HG03175 (cell line): ENCODE measurements around the gene DNMT1.

ENCODE experiments used
- ATAC-seq: cut with Tn5 transposase; IDR thresholded peaks from one replicate; pipeline ENCODE4 v1.9.1; 2021; ENCODE audit warnings: mild to moderate bottlenecking, moderate library complexity; ENCODE audit not compliant: unreplicated experiment

The DNMT1 gene

DNA sequence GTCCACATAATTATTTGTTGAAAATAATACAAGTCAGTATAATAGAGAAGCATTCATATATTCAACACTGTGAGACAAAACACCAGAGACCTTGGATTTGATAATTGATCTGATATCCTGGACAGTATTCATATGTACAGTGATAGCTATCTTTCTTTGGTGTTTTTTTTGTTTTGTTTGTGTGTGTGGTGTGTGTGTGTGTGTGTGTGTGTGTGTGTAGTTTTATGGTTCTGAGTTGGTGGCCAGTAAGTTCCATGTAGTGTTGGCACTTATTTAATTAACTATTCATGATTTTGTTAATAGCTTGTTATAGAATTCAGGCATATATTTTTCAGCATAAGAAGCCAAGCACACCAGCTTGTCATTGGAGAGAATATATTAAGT, 90.6 kb downstream of the DNMT1 start:
- no peak for ATAC-seq

DNA sequence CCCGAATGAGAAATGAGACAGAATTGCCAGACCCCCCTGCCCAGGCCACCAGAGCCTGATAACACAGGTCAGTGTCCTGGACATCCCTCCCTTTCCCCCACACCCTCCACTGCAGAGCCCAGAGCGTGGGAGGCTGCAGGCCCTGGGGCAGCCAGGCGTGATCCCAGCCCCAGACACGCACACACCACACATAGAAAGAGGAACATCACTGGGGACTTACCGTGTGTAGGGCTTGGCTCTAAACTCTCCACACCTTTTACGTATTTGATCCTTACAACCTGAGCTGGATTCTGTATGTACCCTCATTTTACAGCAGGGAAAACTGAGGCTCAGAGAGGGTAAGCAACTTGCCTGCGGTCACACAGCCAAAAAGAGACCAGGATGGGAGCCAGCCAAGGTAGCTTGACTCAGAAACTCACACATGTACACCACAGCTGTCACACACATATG, 91.9 kb downstream of the DNMT1 start:
- peak; percentile 30 for ATAC-seq

DNA sequence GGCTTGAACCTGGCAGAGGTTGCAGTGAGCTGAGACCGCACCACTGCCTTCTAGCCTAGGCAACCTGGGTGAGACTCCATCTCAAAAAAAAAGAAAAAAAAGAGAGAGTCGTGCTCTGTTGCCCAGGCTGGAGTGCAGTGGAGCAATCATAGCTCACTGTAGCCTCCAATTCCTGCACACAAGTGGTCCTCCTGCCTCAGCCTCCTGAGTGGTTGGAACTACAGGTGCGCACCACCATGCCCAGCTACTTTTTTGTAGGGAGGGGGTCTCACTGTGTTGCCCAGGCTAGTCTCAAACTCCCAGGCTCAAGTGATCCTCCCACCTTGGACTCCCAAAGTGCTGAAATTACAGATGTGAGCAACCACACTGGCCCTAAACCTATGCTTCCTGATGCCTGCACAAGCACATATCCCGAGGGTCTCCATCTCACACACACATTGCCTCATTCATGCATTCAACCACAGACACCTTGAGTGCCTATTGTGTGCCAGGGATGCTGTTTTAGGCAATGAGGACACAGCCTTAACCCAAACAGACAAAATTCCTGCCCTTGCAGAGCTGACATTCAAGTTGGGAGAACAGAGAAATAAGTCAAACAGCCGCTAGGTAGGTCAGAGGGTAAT, 94.5 kb downstream of the DNMT1 start:
- no peak for ATAC-seq

DNA sequence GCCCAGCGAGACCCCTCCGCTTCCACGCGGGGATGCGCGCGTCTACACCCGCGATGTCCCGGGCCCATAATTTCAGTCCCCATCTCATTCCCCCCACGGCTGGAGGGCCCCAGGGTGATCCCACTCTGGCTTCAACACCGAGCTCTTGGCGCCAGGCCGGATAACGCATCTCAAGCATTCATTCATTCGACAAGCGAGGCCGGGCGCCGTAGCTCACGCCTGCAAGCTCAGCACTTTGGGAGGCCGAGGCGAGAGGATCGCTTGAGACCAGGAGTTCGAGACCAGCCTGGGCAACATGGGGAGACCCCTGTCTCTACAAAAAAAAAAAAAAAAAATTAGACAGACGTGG, 98.2 kb downstream of the DNMT1 start:
- no peak for ATAC-seq

DNA sequence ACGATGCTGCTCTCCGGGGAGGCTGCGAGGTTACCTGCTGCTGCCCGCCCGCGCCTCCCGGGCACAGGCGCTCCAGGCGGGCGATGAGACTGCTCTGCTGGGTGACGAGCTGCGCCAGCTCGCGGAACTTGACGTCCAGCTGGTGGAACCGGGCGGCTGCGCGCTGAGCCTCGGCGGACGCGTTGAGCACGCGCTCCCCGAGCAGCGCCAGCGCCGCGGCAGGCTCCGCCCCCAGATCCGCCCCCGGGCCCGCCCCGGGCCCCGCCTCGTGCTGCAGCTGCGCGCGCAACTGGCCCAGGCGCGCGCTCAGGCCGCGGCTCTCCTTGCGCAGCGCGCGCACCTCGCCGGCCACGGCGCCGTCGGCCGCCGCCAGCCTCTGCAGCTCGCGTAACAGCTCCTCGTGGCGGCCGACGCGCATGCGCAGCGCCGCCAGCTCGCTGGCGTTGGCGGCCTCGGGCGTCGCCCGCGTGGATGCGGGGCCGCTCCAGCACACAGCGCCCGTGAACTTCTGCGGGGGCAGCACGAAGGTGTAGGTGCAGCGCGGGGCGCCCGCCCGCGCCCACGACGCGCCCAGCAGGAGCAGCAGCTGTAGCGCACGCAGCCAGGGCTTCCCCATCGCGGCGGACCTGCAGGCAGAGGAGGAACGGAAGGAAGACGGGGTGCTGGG, 98.7 kb downstream of the DNMT1 start:
- ATAC-seq: peak; percentile 82

DNA sequence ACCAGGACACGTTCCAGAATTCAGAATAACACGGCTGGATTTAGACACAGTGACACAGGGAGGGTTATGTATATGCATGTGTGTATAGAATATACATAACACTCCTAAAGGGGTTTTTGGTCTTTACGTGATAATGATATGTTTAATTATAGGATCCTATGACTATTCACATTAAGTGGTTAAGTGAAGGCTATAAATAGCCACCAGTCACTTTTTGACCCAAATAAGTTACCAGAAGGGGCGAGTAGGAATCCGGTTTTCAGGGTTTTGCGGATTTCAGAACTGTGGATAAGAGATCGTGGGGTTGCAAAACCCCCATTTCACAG, 99.2 kb downstream of the DNMT1 start:
- no peak for ATAC-seq

DNA sequence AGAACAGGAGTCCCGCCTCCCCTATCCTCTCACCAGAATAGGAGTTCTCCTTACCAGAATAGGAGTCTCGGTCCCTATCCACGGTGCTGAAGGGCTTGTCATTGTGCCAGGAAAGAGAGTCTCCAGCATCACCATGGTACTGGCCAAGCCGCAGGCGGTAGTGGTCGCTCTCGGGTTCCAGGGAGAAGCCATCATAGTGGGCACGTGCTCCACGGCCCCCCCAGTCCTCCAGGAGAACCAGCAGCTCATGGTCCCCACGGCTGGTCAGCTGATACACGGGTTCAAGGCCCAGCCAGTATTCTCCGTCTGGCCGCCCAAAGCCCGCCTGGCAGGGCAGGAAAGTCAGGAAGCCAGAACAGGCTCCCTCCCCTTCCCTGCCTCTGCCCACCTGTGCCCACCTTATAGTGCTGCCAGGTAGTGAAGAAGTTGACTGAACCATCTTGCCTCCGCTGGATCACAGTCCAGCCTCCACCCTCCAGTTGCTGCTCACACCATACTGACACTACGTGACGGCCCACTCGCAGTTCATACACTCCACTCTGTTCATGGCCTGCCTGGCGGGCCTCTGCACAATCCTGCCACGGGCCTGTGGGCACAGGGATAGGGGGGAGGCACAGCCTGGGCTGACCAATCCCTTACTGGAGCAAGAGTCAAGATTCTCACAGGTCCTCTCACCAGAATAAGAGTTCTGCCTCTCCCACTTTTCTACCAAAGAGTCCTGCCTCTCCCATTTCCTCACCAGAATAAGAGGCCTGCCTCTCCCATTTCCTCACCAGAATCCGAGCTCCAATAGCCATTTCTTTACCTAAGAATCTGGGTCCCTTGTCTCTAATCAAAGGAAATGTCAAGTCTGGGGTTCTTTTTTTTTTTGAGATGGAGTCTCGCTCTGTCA, 101.2 kb downstream of the DNMT1 start:
- ATAC-seq: no peak

DNA sequence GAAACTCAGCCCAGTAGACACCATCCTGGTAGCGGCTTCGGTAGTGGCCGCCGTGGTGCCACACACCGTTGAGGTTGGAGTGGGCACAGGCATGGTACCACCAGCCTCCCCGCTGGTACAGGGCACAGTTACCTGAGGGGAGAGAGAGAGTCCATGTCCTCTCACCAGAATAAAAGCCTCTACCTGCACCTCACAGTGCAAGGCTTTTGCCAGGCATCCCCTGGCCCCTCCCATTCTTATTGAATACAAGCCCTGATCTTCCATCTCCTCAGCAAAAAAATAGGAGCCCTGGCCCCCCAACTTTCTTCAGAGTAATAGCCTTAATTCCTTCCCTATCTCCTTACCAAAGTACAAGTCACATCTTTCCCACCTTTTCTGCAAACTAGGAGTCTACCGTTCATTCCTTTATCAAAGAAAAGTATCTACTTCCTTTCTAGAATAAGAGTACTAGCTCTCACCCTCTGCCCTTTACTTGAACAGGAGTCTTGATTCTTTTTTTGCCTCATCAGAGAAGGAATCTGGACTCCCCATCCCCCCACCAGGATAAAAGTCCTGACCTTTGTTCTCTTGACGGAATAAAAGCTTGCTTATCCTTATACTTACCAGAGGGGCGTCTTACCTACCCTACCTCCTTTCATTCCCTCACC, 102.0 kb downstream of the DNMT1 start:
- ATAC-seq: no peak

DNA sequence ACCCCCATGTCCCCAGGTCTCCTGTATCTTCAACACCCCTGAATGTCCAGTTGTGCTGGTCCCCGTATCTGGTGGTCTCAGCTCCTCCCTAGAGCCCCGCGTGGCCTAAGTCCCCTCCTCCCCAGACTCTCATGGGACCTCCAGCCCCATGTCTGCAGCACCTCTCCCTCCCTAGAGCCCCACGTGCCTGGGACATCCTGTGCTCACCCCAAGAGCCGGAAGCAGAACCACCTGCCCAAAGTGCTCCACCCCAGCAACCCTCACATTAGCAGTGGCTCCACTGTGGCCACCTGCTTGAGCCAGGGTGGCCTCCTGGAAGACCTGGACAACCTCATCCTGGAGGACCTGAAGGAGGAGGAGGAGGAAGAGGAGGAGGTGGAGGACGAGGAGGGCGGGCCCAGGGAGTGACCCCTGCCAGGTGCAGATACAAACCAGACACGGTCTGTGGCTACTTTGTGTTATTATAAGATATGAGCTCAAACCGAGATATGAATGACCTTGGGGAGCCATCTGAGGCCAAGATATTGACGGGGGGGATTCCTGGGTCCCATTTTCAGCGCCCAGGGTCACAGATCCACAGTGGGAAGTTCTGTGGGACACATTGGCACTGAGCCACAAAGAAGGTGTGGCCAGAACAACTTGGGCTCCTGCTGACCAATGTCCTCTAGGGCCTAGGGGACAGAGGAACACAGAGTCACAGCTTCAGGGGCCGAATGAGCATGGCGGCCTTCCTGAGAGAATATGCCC, 102.7 kb downstream of the DNMT1 start:
- no peak for ATAC-seq

DNA sequence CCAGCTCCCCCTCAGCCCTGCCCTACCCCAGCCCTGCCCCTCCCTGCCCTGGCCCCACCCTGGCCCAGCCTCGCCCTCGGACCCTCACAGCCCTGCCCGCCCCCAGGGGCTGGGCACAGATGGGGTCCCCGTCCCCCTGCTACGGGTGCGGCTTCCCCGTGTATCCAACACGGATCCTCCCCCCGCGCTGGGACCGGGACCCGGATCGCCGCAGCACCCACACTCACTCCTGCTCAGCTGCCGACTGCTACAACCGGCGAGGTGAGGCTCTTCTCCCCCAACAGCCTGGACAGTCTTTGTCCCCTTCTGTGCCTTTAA, 103.4 kb downstream of the DNMT1 start:
- no peak for ATAC-seq

DNA sequence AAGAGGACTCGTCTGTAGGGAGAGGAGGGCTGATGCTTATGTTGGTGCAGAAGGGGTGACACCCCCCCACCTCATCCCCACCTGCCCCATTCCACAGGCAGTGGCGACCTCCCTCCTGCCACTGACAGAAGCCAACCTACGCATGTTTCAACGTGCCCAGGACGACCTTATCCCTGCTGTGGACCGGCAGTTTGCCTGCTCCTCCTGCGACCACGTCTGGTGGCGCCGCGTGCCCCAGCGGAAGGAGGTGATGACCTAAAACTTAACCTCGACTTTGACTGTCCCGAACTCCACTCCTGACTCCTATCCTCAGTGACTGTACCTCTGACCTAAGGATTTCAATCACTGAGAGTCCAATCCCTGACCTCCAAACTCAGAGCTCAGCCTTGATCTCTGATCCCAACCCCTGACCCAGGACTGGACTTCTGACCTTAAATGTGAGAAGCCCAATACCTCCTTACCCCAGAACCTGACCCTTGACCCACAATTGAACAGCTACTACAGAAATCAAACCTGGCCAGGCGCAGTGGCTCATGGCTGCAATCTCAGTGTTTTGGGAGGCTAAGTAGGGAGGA, 104.9 kb downstream of the DNMT1 start:
- ATAC-seq: no peak

DNA sequence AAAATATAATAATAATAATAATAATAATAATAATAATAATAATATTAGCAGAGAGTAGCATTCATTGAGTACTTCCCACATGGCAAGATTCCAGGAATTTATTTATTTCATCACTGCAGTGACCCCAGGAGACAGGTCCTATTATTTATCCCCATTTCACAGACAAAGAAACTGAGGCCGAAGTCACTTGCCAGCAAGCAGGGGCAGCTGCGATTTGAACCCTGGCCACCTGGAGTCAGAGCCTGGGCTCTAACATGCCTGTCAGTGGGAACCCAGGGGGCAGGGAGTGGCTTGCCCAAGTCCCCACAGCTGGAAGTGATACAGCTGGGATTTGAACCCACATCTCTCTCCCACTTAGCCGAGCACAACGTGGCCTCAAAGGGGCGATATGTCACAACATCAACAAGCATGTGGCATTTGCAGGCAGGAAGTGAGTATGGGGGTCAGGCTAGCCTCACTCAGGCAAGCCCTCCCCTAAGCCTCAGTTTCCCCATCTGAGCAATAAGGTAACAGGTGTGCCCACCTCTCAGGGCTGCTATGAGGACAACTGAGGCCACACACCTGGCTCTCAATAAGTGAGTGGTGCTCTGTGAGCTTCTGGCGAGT, 105.7 kb downstream of the DNMT1 start:
- ATAC-seq: no peak

DNA sequence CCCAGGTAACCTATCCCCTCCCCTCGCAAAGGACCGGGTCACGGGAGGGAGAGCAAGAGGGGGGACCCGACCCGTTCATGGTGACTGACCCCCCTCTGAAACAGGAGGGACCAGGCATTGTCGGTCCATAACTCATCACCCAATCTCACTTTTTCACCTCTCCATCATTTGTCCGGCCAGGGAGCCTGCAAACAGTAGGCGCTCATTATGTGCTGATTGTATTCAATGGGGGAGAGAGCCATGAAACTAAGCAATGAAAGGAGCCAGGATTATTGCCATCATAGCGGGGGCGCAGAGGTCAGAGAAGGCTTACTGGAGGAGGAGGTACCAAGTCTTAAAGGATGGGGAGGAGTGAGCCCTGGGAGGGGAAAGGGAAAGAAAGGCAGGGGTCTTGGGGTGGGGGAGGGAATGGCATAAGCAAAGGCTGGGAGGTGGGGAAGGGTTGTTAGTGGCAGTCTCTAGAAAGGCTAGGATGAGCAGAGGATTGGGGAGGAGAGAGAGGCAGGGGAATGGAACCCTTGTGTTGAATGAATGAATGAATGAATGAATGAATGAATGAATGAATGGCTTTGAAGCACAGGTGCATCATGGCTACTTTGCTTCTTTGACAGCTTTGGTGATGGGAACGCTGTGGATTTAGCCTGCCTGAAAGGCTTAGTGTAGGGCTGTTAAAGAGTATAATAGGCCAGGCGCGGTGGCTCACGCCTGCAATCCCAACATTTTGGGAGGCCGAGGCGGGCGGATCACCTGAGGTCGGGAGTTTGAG, 107.3 kb downstream of the DNMT1 start:
- no peak for ATAC-seq

DNA sequence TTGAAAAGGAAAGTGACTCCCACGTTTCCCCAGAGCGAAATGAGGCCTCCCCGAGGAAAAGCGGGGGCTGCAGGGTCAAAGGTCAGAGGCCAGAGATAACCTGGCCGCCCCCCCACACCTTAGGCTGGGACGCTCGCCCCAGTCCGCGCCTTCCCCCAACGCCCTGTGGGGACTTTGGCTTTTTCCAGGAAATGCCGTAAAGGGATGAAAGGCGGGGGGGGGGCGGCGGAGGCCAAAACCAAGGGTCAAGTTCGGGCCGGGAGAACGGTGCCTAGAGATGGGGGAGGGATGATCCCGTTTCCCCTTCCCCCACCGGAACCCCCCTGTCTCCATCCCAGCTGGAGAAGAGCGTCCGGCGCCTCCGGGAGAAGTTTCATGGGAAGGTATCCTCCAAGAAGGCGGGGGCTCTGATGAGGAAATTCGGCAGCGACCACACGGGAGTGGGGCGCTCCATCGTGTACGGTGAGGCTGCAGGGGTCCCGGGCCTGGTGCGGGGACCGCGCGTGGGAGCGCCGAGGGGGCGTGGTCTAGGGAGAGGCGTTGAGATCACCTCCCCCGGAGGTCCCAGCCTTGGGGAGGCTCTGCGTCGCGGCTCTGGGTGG, 108.1 kb downstream of the DNMT1 start:
- no peak for ATAC-seq

DNA sequence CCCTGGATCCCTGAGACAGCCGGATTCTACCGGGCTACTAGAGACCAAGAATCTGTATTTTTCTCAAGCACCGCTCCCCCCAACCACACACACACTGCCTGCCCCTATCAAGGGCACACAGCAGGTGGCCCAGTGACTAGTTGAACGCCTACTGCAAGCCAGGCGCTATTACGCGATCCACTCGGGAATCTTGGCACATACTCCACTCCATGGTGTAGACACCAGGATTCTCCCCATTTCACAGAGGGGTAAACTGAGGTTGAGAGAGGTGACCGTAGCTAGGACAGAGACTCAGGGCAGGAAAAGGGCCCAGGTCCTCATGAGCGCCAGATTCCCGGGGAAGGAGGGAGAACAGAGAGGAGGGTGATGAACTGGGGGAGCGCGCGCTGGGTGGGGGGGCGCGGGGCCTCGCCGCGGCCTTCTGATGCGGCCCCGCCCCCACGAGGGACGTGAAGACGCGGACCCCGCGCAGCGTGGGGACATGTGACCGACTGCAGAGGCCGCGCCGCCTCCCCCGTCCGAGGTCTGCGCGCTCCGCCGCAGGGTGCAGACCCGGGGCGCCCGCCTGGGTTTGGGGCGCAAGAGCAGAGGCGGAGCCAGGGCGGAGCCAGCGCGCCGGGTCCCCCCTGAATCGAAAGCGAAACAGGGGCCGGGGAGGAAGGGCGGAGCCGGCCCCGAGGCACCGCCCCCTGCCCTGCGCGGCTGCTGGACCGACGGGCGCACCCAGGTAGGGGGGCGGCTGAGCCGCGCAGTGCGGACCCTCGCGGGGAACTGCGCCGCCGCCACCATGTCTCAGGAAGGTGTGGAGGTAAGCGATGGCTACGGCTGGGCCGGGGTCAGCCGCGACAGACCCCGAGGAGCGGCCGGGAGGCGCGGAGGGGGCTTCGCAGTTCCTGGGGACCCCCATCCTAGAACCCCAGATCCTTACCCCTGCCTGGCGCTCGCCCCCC, 108.8 kb downstream of the DNMT1 start, which contains the start of gene SHFL:
SHFL (plus strand) TSS at position 677 of the 950 bp plus-strand sequence; CDS start at position 788, 111 bp downstream.
- peak; percentile 86 for ATAC-seq

DNA sequence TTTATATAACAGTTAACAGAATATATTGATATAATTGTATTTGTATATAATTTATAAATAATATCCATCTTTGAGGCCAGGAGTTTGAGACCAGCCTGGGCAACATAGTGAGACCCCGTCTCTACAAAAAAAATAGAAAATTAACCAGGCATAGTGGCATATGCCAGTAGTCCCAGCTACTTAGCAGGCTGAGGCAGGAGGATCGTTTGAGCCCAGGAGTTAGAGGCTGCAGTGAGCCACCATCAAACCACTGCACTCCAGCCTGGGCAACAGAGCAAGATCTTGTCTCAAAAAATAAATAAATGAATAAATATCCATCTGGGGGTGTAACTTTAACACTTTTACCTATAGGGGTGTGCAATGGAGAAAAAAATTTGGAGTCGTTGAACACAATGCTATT, 110.0 kb downstream of the DNMT1 start:
- ATAC-seq: no peak

DNA sequence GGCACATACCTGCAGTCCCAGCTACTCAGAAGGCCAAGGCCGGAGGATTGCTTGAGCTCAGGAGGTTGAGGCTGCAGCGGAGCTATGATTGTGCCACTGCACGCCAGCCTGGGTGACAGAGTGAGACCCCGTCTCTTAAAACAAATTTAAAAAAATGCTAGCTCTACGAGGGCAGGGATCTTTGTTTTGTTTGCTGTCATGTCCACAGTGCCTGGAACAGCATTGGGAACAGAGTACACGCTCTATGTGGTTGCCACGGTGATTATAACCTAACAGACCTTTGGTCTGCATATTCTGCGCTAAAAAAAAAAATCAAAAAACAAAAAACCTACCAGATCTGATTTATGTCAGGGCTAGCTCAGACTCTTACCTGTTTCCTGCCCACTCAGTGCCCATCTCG, 110.8 kb downstream of the DNMT1 start:
- ATAC-seq: no peak
